ENCODE results near the gene PSMD10. TPM values are rescaled to one million over a fixed set of nuclear protein-coding genes. Genes with fewer than 3 reads are reported as not detected.

PSMD10 gene, protein sequence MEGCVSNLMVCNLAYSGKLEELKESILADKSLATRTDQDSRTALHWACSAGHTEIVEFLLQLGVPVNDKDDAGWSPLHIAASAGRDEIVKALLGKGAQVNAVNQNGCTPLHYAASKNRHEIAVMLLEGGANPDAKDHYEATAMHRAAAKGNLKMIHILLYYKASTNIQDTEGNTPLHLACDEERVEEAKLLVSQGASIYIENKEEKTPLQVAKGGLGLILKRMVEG
- total RNA-seq (55.8 TPM), polyA plus RNA-seq (ENCODE audit: insufficient read depth in 1 of 8, insufficient read length in 8 of 8, low replicate concordance in 1 of 8) (10 to 100 TPM; 44.2 to 62.5 (median 54.5) TPM)
- long read RNA-seq, donor 1, transcript PSMD10-201 (5 exons, 1,546 nt), result major isoform, 17 of 18 reads
- long read RNA-seq, donor 1, partial matches to known transcripts, result 0 of 18 reads
- long read RNA-seq, donor 1, other reads (novel, unspliced or antisense), result 0 of 18 reads
- long read RNA-seq, donor 2, partial matches to known transcripts, result 0 of 2 reads
- long read RNA-seq, donor 2, other reads (novel, unspliced or antisense), result 0 of 2 reads
- long read RNA-seq, donor 3, transcript PSMD10-201 (5 exons, 1,546 nt), result major isoform, 43 of 47 reads
- long read RNA-seq, donor 3, partial matches to known transcripts, result 0 of 47 reads
- long read RNA-seq, donor 3, other reads (novel, unspliced or antisense), result 0 of 47 reads
- long read RNA-seq, donor 4, transcript PSMD10-201 (5 exons, 1,546 nt), result major isoform, 11 of 12 reads
- long read RNA-seq, donor 4, partial matches to known transcripts, result 0 of 12 reads
- long read RNA-seq, donor 4, other reads (novel, unspliced or antisense), result 0 of 12 reads
- long read RNA-seq, donor 5, transcript PSMD10-201 (5 exons, 1,546 nt), result major isoform, 89 of 109 reads
- long read RNA-seq, donor 5, transcript PSMD10-204 (5 exons, 768 nt), result minor isoform, 17 of 109 reads
- long read RNA-seq, donor 5, partial matches to known transcripts, result 0 of 109 reads
- long read RNA-seq, donor 5, other reads (novel, unspliced or antisense), result 0 of 109 reads
- long read RNA-seq, donor 6, transcript PSMD10-204 (5 exons, 768 nt), result minor isoform, 7 of 63 reads
- long read RNA-seq, donor 6, transcript PSMD10-201 (5 exons, 1,546 nt), result major isoform, 53 of 63 reads
- long read RNA-seq, donor 6, partial matches to known transcripts, result 0 of 63 reads
- long read RNA-seq, donor 6, other reads (novel, unspliced or antisense), result 0 of 63 reads
- long read RNA-seq, donor 7, transcript PSMD10-201 (5 exons, 1,546 nt), result major isoform, 54 of 68 reads
- long read RNA-seq, donor 7, transcript PSMD10-204 (5 exons, 768 nt), result minor isoform, 8 of 68 reads
- long read RNA-seq, donor 7, partial matches to known transcripts, result 6 of 68 reads
- long read RNA-seq, donor 7, other reads (novel, unspliced or antisense), result 0 of 68 reads
- long read RNA-seq, donor 8, transcript PSMD10-204 (5 exons, 768 nt), result minor isoform, 5 of 33 reads
- long read RNA-seq, donor 8, transcript PSMD10-201 (5 exons, 1,546 nt), result major isoform, 26 of 33 reads
- long read RNA-seq, donor 8, partial matches to known transcripts, result 0 of 33 reads
- long read RNA-seq, donor 8, other reads (novel, unspliced or antisense), result 0 of 33 reads
- long read RNA-seq, donor 9, transcript PSMD10-201 (5 exons, 1,546 nt), result major isoform, 30 of 41 reads
- long read RNA-seq, donor 9, transcript PSMD10-204 (5 exons, 768 nt), result minor isoform, 9 of 41 reads
- long read RNA-seq, donor 9, partial matches to known transcripts, result 0 of 41 reads
- long read RNA-seq, donor 9, other reads (novel, unspliced or antisense), result 0 of 41 reads
- long read RNA-seq, donor 10, transcript PSMD10-204 (5 exons, 768 nt), result minor isoform, 6 of 36 reads
- long read RNA-seq, donor 10, transcript PSMD10-201 (5 exons, 1,546 nt), result major isoform, 29 of 36 reads
- long read RNA-seq, donor 10, partial matches to known transcripts, result 0 of 36 reads
- long read RNA-seq, donor 10, other reads (novel, unspliced or antisense), result 0 of 36 reads
- long read RNA-seq, donor 11, transcript PSMD10-201 (5 exons, 1,546 nt), result major isoform, 25 of 26 reads
- long read RNA-seq, donor 11, partial matches to known transcripts, result 0 of 26 reads
- long read RNA-seq, donor 11, other reads (novel, unspliced or antisense), result 0 of 26 reads

DNA sequence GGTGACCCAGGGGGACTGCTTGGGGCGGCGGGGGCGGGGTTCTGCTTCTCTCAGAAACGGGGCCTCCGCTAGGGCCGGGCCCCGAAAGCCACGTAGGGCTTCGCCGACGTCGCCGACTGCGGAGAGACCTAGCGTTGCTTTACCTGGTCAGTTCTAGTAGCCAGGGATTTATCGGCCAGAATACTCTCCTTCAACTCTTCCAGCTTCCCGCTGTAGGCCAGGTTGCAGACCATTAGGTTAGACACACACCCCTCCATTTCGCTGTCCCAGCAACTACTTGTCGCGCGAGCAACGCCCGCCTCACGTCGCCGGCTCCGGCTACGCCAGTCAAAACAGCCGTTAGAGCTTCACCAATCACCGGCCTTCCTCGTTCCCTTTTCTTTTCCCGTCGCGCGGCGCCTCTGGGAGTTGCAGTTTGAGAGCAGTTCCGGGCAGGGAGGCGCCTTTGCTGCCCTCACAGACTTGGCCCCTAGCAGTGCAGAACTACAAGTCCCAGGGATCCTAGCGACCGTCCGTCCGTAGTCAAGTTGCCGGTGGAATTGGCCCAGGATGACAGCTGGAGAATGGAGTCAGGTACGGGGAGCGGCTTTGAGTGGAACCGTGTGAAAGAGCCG lies at the start of gene PSMD10, which contains the start of gene ATG4A:
Gene PSMD10, minus strand, starts transcription at position 279 of the 614 bp plus-strand sequence. Its CDS starts 22 bp downstream, at position 257.
Gene ATG4A, plus strand, starts transcription at position 515 of the 614 bp plus-strand sequence. Its CDS starts 49 bp downstream, at position 564.
- H3K9me3 ChIP-seq (replicated peaks; ENCODE audit: control insufficient read depth, low read depth, low read length), result no peaks in the 10 kb centered on the region
- peak within 1 kb of the TSS; percentile 78 for H3K4me3 ChIP-seq (ENCODE audit: low read length)
- DNase-seq, result peak; percentile 99
- peaks cover 11% of the 10 kb centered on the region for H3K27me3 ChIP-seq (ENCODE audit: control insufficient read depth, insufficient read depth, low read length)
- peak within 1 kb of the TSS; percentile 97 for H3K27ac ChIP-seq (ENCODE audit: low read length)
- H3K36me3 ChIP-seq (ENCODE audit: control insufficient read depth, insufficient read depth, low read length), result peaks cover 9% of the 10 kb centered on the region
- no peaks in the 10 kb centered on the region for H3K4me1 ChIP-seq (ENCODE audit: control insufficient read depth, insufficient read depth, low read length)
- 27% methylated on average over 41 of the region's 47 CpGs for WGBS (ENCODE audit: insufficient coverage)

DNA sequence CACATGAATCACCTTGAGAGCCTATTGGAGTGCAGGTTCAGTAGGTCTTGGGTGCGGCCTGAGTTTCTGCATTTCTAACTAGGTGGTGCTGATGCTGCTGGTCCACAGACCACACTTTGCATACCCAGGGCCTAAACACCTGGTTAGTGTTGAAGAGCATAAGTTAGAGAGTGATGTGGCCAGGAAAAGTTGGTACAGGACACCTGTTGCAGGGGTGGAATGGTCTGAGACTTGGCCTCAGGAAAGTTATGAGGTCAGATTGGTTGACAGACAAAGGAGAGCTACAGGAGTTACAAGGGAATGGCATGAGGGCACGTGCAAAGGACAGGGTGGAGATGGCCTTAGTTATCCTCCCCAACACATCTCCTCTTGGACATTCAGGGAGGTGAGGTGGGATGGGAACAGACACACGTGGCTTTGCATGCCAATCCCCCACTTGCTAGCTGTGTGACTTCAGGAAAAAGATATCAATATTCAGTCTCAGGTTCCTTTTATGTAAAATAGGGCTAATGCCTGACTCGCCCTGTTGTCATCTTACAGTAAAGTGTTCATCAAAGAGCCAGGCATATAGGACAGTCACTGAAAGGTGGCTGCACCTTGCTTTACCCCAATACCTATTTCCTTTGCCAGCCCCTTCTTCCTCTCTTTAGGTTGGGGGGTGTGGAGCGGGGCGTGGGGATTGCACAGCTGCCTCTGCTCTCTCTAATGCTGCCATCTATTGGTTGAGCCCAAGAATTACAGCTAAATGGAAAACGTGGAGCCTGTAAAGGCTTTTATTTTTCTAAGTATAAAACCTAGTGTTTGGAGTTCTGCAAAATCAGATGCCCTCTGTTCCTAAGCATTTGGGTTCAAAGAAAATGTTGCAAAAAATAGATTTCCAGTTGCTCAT lies 47.7 kb upstream of the PSMD10 start:
- Histone ChIP-seq H3K27ac (ENCODE audit: low read length) (no peak overlapping the region), H3K36me3 (ENCODE audit: control insufficient read depth, insufficient read depth, low read length) (peaks cover 19% of the 10 kb centered on the region)

DNA sequence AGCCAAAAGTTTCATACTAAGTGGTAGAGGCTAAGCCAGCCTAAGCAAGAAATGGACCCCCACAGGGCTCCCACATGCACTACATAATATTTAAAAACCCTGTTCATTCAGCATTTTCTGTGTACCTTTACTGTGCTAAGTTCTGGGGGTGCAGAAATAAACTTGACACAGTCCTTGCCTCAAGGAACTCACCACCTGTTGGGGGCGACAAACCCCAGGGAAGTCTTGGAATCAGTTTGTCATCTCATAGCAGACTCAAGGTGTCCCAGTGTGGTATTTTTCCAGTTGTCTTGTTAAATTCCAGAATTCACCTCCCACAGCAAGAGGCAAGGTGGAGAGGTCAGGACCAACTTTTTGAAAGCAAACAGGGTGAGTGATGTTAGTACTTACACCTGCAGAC lies 43.4 kb upstream of the PSMD10 start:
- DNase-seq, result no peak
- Histone ChIP-seq H3K9me3 (replicated peaks; ENCODE audit: control insufficient read depth, low read depth, low read length) (peaks cover 2% of the 10 kb centered on the region), H3K36me3 (ENCODE audit: control insufficient read depth, insufficient read depth, low read length) (peaks cover 18% of the 10 kb centered on the region), H3K27me3 (ENCODE audit: control insufficient read depth, insufficient read depth, low read length) (peaks cover 20% of the 10 kb centered on the region), H3K4me1 (ENCODE audit: control insufficient read depth, insufficient read depth, low read length) (no peaks in the 10 kb centered on the region), H3K4me3 (ENCODE audit: low read length) (no peak overlapping the region), H3K27ac (ENCODE audit: low read length) (no peak overlapping the region)
- 60% methylated on average over 1 of the region's 1 CpG for WGBS (ENCODE audit: insufficient coverage)

More for the DNA sequence above, 47.7 kb upstream of the PSMD10 start:
- Histone ChIP-seq H3K27me3 (ENCODE audit: control insufficient read depth, insufficient read depth, low read length) (peaks cover 17% of the 10 kb centered on the region), H3K4me1 (ENCODE audit: control insufficient read depth, insufficient read depth, low read length) (no peaks in the 10 kb centered on the region), H3K4me3 (ENCODE audit: low read length) (no peak overlapping the region), H3K9me3 (replicated peaks; ENCODE audit: control insufficient read depth, low read depth, low read length) (peaks cover 2% of the 10 kb centered on the region)
- WGBS (ENCODE audit: insufficient coverage), result 80% methylated on average over 1 of the region's 7 CpGs
- DNase-seq, result no peak

DNA sequence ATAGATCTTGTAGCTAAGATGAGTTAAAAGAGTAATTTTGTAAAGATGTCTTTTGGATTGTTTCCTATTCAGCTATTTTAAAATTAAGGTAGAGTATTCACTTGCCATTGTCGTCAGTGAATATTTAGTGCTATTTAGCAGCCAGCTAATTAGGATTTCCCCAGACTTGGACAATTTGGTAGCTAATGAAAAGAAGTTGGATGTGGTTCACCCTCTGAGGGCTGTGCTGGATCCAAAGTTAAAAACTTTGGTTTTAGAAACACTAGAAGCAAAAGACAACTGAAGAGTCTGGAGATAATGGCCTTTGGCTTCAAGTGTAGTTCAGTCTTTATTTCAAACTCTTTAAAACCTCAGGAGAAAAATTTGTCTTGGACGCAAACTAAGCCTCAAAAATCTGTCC lies 41.5 kb upstream of the PSMD10 start:
- DNase-seq, result peak; percentile 79

DNA sequence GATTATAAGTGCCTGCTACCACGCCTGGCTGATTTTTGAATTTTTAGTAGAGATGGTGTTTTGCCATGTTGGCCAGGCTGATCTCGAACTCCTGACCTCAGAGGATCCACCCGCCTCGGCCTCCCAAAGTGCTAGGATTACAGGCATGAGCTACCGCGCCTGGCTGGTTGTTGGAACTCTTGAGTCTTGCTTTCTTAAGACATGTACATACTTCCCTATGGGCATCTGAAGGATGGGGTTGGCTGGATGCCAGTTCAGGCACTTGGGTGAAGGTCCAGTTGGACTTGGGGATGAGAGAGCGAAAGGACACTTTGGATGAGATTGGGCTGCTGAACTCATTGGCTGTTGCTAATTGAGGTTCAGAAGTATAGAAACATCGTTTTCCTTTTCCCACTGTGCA lies 40.7 kb upstream of the PSMD10 start:
- DNase-seq, result no peak
- Histone ChIP-seq H3K27me3 (ENCODE audit: control insufficient read depth, insufficient read depth, low read length) (peaks cover 9% of the 10 kb centered on the region), H3K4me1 (ENCODE audit: control insufficient read depth, insufficient read depth, low read length) (no peaks in the 10 kb centered on the region), H3K4me3 (ENCODE audit: low read length) (no peak overlapping the region), H3K36me3 (ENCODE audit: control insufficient read depth, insufficient read depth, low read length) (peaks cover 6% of the 10 kb centered on the region), H3K27ac (ENCODE audit: low read length) (no peak overlapping the region), H3K9me3 (replicated peaks; ENCODE audit: control insufficient read depth, low read depth, low read length) (no peaks in the 10 kb centered on the region)
- WGBS (ENCODE audit: insufficient coverage), result 88% methylated on average over 6 of the region's 8 CpGs

More for the DNA sequence above, 41.5 kb upstream of the PSMD10 start:
- 33% methylated on average over 1 of the region's 2 CpGs for WGBS (ENCODE audit: insufficient coverage)
- no peak overlapping the region for H3K27ac ChIP-seq (ENCODE audit: low read length)
- H3K27me3 ChIP-seq (ENCODE audit: control insufficient read depth, insufficient read depth, low read length), result peaks cover 10% of the 10 kb centered on the region
- no peak overlapping the region for H3K4me3 ChIP-seq (ENCODE audit: low read length)
- H3K36me3 ChIP-seq (ENCODE audit: control insufficient read depth, insufficient read depth, low read length), result peaks cover 8% of the 10 kb centered on the region
- no peaks in the 10 kb centered on the region for H3K9me3 ChIP-seq (replicated peaks; ENCODE audit: control insufficient read depth, low read depth, low read length)
- no peaks in the 10 kb centered on the region for H3K4me1 ChIP-seq (ENCODE audit: control insufficient read depth, insufficient read depth, low read length)

DNA sequence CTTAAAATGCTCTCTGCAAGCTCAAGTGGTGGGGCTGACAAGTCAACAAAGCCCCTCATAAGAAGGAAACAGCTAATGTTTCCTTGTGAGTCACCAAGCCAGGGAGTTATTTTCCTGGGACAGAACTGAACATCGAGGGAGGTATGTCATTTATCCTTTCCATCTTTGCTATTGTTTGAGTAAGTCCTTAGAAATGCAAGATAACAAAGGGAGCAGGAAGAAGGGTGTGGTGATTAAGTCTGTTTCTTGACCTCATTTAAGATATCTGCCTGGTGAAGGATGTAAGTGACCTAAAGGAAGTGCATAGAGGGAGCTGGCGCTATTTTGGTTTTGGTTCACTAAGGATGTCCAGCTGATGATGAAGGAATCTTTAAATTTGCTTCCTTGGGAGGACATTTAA lies 40.1 kb upstream of the PSMD10 start:
- WGBS (ENCODE audit: insufficient coverage), result 85% methylated on average over 2 of the region's 2 CpGs
- DNase-seq, result no peak

DNA sequence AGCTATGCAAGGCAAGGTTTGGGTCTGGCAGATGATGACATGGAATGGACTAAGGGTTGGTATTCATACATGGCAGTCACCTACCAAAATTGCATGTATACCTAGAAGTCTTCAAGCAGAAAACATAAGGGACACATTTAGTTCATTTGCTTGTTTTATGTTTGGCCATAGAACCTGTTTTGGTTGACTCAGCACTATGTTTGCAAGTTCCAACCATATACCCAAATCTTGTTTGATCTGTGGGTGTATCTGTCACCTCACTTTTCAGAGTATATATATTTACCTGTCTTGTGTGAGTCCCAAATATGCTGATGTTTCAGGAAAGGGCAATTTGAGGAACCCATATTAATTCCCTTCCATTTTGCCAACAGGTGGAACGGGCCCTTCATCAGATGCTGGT lies 39.5 kb upstream of the PSMD10 start:
- H3K4me1 ChIP-seq (ENCODE audit: control insufficient read depth, insufficient read depth, low read length), result no peaks in the 10 kb centered on the region
- H3K4me3 ChIP-seq (ENCODE audit: low read length), result no peak overlapping the region
- no CpG with 5 or more reads among the region's 1 CpG for WGBS (ENCODE audit: insufficient coverage)
- H3K27ac ChIP-seq (ENCODE audit: low read length), result no peak overlapping the region
- no peak for DNase-seq
- H3K9me3 ChIP-seq (replicated peaks; ENCODE audit: control insufficient read depth, low read depth, low read length), result no peaks in the 10 kb centered on the region
- peaks cover 9% of the 10 kb centered on the region for H3K27me3 ChIP-seq (ENCODE audit: control insufficient read depth, insufficient read depth, low read length)
- peaks cover 6% of the 10 kb centered on the region for H3K36me3 ChIP-seq (ENCODE audit: control insufficient read depth, insufficient read depth, low read length)

More for the DNA sequence above, 40.1 kb upstream of the PSMD10 start:
- H3K4me1 ChIP-seq (ENCODE audit: control insufficient read depth, insufficient read depth, low read length), result no peaks in the 10 kb centered on the region
- H3K27ac ChIP-seq (ENCODE audit: low read length), result no peak overlapping the region
- H3K4me3 ChIP-seq (ENCODE audit: low read length), result no peak overlapping the region
- H3K27me3 ChIP-seq (ENCODE audit: control insufficient read depth, insufficient read depth, low read length), result peaks cover 9% of the 10 kb centered on the region
- peaks cover 6% of the 10 kb centered on the region for H3K36me3 ChIP-seq (ENCODE audit: control insufficient read depth, insufficient read depth, low read length)
- H3K9me3 ChIP-seq (replicated peaks; ENCODE audit: control insufficient read depth, low read depth, low read length), result no peaks in the 10 kb centered on the region

DNA sequence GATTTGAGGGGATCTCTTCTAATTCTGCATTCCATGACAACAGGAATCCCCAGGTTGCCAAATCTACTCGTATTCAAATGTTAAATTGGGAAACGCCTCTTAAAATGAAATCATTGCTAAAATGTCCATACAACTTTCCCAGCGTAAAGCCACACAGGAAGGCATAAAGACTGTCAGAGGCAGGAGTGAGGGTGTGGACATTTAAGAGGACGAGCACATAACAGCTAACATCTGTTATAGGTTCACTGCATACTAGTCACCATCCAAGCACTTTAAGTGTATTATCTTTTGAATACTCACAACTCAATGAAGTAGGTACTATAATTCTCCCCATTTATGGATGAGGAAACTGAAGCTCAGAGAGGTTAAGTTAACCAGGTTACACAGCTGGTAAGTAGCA lies 35.8 kb upstream of the PSMD10 start:
- no peak overlapping the region for H3K4me3 ChIP-seq (ENCODE audit: low read length)
- H3K36me3 ChIP-seq (ENCODE audit: control insufficient read depth, insufficient read depth, low read length), result no peaks in the 10 kb centered on the region
- H3K27me3 ChIP-seq (ENCODE audit: control insufficient read depth, insufficient read depth, low read length), result peaks cover 8% of the 10 kb centered on the region
- no peak for DNase-seq
- WGBS (ENCODE audit: insufficient coverage), result no CpG with 5 or more reads among the region's 4 CpGs
- peaks cover 6% of the 10 kb centered on the region for H3K4me1 ChIP-seq (ENCODE audit: control insufficient read depth, insufficient read depth, low read length)
- H3K27ac ChIP-seq (ENCODE audit: low read length), result no peak overlapping the region
- no peaks in the 10 kb centered on the region for H3K9me3 ChIP-seq (replicated peaks; ENCODE audit: control insufficient read depth, low read depth, low read length)
